GM10266 (cell line): Measurements from ENCODE around the gene CPTP.

Source experiments
- DNase-seq: peaks from one replicate; pipeline ENCODE4 v3.0.0; 2012; ENCODE audit errors: extremely low spot score
- TF ChIP-seq, protein P1 (sequence below): IDR thresholded peaks from 2 replicates; pipeline ENCODE4 v1.5.1; 2012; ENCODE audit warnings: mild to moderate bottlenecking, low read depth; ENCODE audit not compliant: control insufficient read depth, insufficient read depth; ENCODE audit errors: missing control alignments

CPTP gene

DNA sequence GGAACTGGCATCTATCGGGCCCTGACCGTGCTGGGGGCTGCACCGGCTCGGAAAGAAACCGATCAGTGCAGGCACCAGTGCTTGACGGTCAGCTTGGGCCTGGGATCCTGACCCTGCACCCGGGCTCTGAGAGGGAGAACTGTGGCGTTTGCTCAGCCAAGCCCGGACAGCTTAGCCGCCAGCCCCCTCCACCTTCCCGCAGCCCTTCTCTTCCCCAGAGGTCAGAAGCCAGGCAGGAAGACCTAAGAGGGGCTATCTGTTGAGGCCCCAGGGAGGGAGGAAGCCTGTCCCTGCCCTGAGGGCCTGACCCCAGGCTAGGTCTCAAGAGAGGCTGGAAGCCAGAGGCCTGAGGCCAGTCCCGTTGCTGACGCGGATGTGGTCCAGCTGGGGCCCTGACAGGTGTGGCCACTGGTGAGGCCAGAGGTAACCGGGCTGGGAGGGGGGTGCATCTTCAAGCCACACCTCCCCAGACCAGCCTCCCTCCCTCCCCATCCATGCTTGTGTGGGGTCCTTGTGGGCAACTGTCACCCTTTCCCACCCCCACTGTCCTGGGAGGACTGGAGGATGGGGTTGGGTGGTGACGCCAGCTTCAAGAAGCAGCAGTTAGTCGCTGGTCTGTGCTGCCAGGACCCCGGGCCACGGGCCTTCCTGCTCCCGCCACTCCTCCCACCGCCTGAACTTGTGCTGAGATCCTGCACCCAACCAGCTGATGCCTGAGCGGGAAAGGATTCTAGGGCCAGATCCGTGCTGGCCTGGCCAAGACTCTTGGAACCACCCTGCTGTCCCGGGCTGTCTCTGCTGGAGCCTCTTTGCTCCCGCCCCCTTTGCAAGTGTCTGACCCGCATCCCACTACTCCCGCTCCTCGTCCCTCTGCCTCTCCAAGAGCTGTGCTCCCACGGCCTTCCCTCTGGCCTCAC, 27.2 kb downstream of the CPTP start:
- TF ChIP-seq, protein P1, sequence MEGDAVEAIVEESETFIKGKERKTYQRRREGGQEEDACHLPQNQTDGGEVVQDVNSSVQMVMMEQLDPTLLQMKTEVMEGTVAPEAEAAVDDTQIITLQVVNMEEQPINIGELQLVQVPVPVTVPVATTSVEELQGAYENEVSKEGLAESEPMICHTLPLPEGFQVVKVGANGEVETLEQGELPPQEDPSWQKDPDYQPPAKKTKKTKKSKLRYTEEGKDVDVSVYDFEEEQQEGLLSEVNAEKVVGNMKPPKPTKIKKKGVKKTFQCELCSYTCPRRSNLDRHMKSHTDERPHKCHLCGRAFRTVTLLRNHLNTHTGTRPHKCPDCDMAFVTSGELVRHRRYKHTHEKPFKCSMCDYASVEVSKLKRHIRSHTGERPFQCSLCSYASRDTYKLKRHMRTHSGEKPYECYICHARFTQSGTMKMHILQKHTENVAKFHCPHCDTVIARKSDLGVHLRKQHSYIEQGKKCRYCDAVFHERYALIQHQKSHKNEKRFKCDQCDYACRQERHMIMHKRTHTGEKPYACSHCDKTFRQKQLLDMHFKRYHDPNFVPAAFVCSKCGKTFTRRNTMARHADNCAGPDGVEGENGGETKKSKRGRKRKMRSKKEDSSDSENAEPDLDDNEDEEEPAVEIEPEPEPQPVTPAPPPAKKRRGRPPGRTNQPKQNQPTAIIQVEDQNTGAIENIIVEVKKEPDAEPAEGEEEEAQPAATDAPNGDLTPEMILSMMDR: no peak
- DNase-seq: no peak

DNA sequence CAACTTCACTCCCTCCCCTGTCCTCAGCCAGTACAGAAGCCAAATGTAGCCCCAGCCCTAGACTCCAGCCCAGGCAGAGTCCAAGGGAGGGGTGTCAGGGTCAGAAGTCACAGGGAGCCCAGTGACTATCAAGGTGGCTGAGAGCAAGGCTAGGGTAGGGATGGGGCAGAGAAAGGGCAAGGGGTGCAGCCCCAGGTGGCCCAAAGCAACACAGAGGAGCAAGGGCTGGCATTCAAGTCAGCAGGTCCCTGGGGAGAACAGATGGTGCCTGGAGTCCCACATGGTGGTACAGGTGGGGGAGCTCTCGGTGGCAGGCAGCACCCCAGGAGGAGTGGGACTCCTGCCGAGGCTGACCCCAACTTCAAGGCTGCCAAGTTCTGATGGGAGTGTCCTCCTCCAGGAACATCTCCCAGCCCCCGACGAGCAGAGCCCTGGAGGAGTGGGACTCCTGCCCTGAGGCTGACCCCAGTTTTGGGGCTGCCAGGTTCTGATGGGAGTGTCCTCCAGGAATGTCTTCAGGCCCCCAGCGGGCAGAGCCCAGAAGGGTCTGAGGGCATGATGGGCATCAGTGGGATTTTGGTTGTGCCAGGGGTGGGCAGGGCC, 28.3 kb downstream of the CPTP start:
- TF ChIP-seq, protein P1: no peak
- DNase-seq: no peak

DNA sequence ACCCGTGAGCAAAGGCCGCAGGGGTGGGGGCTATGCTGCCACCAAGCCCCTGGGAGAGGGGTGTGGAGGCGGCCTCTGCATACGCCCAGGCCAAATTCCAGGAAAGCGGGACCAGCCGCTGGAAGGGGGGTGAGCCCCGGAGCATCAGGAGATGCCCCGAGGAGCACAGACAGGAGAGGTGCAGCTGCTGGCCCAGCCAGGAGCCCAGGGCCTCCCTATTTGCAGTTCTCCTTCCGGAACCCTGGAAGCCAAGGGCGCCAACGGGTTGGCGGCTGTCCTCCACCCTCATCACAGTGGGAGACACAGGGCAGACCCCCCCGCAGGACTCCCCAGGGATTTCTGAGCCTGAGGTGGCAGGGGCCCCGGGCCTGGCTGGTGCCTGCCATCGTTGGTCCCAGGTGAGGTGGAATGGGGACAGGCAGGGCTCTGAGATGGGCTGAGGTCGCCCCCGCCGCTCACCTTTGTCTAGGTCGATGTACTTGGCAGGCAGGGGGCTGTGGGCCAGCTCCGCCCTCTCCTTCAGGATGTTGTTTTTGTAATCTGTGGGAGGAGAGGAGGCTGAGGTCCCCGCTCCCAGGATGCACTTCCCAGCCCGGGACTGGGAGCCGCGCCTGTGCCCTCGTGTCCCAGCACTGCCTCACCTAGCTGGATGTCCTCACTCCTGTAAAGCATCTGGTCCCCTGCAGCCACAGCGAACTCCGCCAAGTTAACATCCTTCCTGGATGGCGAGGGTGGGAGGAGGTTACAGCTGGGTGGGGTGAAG, 29.0 kb downstream of the CPTP start:
- DNase-seq: no peak
- TF ChIP-seq, protein P1: no peak

DNA sequence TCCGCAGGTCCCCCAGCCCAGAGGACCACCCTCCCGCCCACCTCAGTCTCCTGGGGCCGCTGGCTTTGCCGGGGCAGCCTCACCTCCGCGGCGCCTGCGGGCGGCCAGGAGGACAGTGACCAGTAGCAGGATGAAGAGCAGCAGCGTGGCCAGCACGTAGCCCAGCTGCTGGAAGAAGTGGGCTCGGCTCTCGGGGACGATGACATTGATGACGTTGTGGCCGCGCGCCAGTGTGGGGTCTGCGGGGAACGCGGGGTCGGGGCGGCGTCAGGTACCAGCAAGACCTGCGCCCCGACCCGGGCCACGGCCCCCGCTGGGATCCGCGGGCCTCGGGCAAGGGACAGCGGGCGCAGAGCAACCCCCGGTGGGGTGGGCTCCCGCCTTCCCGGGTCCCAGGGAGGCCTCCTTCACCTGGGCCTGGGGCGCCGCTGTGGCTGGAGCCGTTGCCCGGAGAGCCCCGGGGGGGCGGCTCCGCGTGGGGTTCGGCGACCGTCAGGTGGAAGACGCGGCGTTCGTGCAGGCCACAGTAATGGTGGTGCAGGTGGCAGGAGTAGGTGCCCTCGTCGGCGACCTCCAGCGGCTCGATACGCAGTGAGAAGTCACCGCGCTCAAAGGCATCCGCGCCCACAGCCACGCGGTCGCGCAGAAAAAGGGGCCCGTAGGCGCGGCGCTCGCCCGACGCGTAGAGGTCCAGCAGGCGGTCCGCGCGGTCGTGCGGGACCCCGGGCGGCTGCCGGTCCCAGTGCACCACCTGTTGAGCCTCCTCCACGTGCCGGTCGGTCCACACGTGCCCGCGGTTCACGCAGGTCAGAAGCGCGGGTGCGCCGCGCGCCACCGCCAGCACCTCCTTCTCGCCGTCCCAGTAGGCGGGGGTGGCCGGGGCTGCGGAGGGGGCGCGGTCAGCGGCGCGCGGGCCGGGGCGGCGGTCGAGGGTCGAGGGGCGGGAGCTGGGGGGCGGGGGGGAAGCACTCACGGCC, 30.0 kb downstream of the CPTP start:
- no peak for DNase-seq
- TF ChIP-seq, protein P1: no peak

DNA sequence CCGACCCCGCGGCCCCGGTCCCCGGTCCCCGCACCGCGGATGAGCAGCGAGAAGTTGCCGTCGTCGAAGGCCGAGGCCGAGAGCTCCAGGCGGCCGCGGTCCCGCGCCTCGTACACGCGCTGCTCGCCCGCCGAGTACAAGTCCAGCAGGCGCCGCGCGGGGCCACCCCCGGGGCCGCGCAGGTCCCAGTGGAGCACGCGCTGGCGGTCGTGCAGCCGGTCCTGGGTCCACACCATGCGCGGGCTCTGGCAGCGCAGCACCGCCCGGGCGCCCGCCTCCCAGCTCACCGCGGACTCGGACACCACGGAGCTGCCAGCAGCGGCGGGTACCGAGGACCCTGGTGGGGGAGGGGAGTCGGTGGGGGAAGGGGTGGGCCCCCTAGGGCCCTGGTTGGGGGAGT, 30.8 kb downstream of the CPTP start:
- DNase-seq: no peak

More for the DNA sequence above, 30.8 kb downstream of the CPTP start:
- TF ChIP-seq, protein P1: no peak
